H1 (cell line): ENCODE data around the gene ZNF496. TPM values are rescaled to one million over a fixed set of nuclear protein-coding genes. Genes with fewer than 3 reads are reported as not detected.

Experiments
- CTCF ChIA-PET: fragments of 300-600 bp; sonication (Branson Sonifier 250); formaldehyde crosslinking; loops from one replicate; lab custom pipeline; 2021; ENCODE audit not compliant: partially characterized antibody; lab: Charles Lee
- POLR2A ChIA-PET: fragments of 300-600 bp; sonication (Branson Sonifier 250); formaldehyde crosslinking; loops from one replicate; lab custom pipeline; 2021; ENCODE audit warnings: inconsistent platforms; ENCODE audit not compliant: partially characterized antibody; lab: Charles Lee
- DNase-seq, 2 experiments: peaks; one replicate each; pipeline versions ENCODE4 v3.0.0 to v3.0.0-alpha.2; 2010 to 2022; ENCODE audit warnings: low spot score in 2 of 2, low read depth in 1 of 2, mixed read lengths in 1 of 2
- FAIRE-seq: peaks from 2 replicates; lab custom pipeline; 2011; peaks lifted over from hg19 to GRCh38; lab: Jason Lieb, UNC
- H2AFZ ChIP-seq: 2 replicates; pipeline ENCODE4 v1.8.1; 2012; ENCODE audit warnings: low read length, inconsistent platforms
- H2AK5ac ChIP-seq: 2 replicates; pipeline ENCODE4 v1.6.1; 2013; ENCODE audit warnings: low read depth, low read length
- H2BK120ac ChIP-seq: replicated peaks from 2 replicates; pipeline ENCODE3; 2013; ENCODE audit warnings: low read depth, low read length, inconsistent platforms
- H2BK12ac ChIP-seq: 2 replicates; pipeline ENCODE4 v1.6.1; 2013; ENCODE audit warnings: low read depth, low read length
- H2BK15ac ChIP-seq: 2 replicates; pipeline ENCODE4 v1.6.1; 2013; ENCODE audit warnings: low read length
- H2BK20ac ChIP-seq: 2 replicates; pipeline ENCODE4 v1.6.1; 2013; ENCODE audit warnings: low read length
- H2BK5ac ChIP-seq: 2 replicates; pipeline ENCODE4 v1.6.1; 2013; ENCODE audit warnings: low read depth, low read length
- H3K14ac ChIP-seq: 2 replicates; pipeline ENCODE4 v1.6.1; 2013; ENCODE audit warnings: inconsistent platforms; ENCODE audit not compliant: insufficient read length
- H3K18ac ChIP-seq: 2 replicates; pipeline ENCODE4 v1.6.1; 2013; ENCODE audit warnings: low read length; ENCODE audit errors: extremely low read depth
- H3K23ac ChIP-seq: 2 replicates; pipeline ENCODE4 v1.6.1; 2013; ENCODE audit warnings: inconsistent platforms; ENCODE audit not compliant: insufficient read length
- H3K23me2 ChIP-seq: 2 replicates; pipeline ENCODE4 v1.6.1; 2013; ENCODE audit warnings: low read depth, low read length
- H3K27ac ChIP-seq: 2 replicates; pipeline ENCODE4 v1.6.1; 2011; ENCODE audit warnings: low read depth, low read length, inconsistent platforms
- H3K27me3 ChIP-seq, 4 experiments: replicated peaks in 1 of 4; 1 replicate in 1 of 4; 2 replicates in 3 of 4; pipeline versions ENCODE4 v1.6.1 to v1.8.1; 2011 to 2013; ENCODE audit warnings: low read length in 3 of 4, mild to moderate bottlenecking in 3 of 4, inconsistent platforms in 2 of 4, mixed read lengths in 2 of 4, moderate library complexity in 1 of 4; ENCODE audit not compliant: control insufficient read depth in 3 of 4, insufficient read depth in 3 of 4; ENCODE audit errors: extremely low read depth in 1 of 4
- H3K36me3 ChIP-seq, 4 experiments: 2 replicates each; pipeline versions ENCODE4 v1.6.1 to v1.8.1; 2011 to 2013; ENCODE audit warnings: mild to moderate bottlenecking in 4 of 4, low read length in 3 of 4, moderate library complexity in 2 of 4, control low read depth in 1 of 4, inconsistent platforms in 1 of 4; ENCODE audit not compliant: insufficient read depth in 4 of 4, control insufficient read depth in 2 of 4
- H3K4ac ChIP-seq: replicated peaks from 2 replicates; pipeline ENCODE3; 2013; ENCODE audit warnings: low read length, low read depth, mixed read lengths, inconsistent platforms; ENCODE audit not compliant: insufficient read length
- H3K4me1 ChIP-seq, 4 experiments: replicated peaks in 1 of 4; 1 replicate in 1 of 4; 2 replicates in 3 of 4; pipeline versions ENCODE4 v1.6.1 to v1.8.1; 2011 to 2013; ENCODE audit warnings: low read length in 3 of 4, inconsistent platforms in 2 of 4, mixed read lengths in 1 of 4; ENCODE audit not compliant: insufficient read depth in 4 of 4, control insufficient read depth in 3 of 4
- H3K4me2 ChIP-seq, 2 experiments: 2 replicates each; pipeline versions ENCODE4 v1.6.1 to v1.8.1; 2011 to 2013; ENCODE audit warnings: low read depth in 2 of 2, low read length in 2 of 2, control low read depth in 1 of 2, inconsistent platforms in 1 of 2, mild to moderate bottlenecking in 1 of 2; ENCODE audit not compliant: insufficient read depth in 1 of 2
- H3K4me3 ChIP-seq, 4 experiments: fragments of 200-600, 300-600 bp in 1 of 4; sonication (generic), shearing (Covaris generic), sonication (Bioruptor Twin) in 1 of 4; 2 replicates each; pipeline versions ENCODE4 v1.5.1 to v1.8.1; 2011 to 2016; ENCODE audit warnings: low read length in 4 of 4, low read depth in 3 of 4, control low read depth in 2 of 4, inconsistent platforms in 2 of 4, mild to moderate bottlenecking in 2 of 4, mixed read lengths in 1 of 4, moderate library complexity in 1 of 4; ENCODE audit not compliant: insufficient read depth in 2 of 4; ENCODE audit errors: extremely low read depth in 1 of 4
- H3K56ac ChIP-seq: replicated peaks from 2 replicates; pipeline ENCODE3; 2013; ENCODE audit warnings: low read depth, mild to moderate bottlenecking, mixed read lengths, low read length, inconsistent platforms; ENCODE audit not compliant: insufficient read length
- H3K79me1 ChIP-seq: 2 replicates; pipeline ENCODE4 v1.6.1; 2013; ENCODE audit warnings: low read depth, low read length, control low read depth
- H3K79me2 ChIP-seq, 2 experiments: 2 replicates each; pipeline versions ENCODE4 v1.6.1 to v1.8.1; 2012 to 2013; ENCODE audit warnings: low read length in 2 of 2, mild to moderate bottlenecking in 2 of 2, inconsistent platforms in 1 of 2; ENCODE audit not compliant: insufficient read depth in 2 of 2, control insufficient read depth in 1 of 2
- H3K9ac ChIP-seq, 4 experiments: replicated peaks in 1 of 4; 1 replicate in 1 of 4; 2 replicates in 3 of 4; pipeline versions ENCODE4 v1.6.1 to v1.8.1; 2011 to 2013; ENCODE audit warnings: low read depth in 3 of 4, low read length in 3 of 4, control low read depth in 2 of 4, mild to moderate bottlenecking in 2 of 4, moderate library complexity in 2 of 4, inconsistent platforms in 1 of 4; ENCODE audit errors: extremely low read depth in 1 of 4
- H3K9me3 ChIP-seq, 2 experiments: 2 replicates each; pipeline versions ENCODE4 v1.6.1 to v1.8.1; 2012 to 2013; ENCODE audit warnings: mild to moderate bottlenecking in 2 of 2, moderate library complexity in 2 of 2, control low read depth in 1 of 2, inconsistent platforms in 1 of 2, low read depth in 1 of 2, low read length in 1 of 2, mixed read lengths in 1 of 2; ENCODE audit not compliant: insufficient read depth in 2 of 2
- H4K20me1 ChIP-seq, 2 experiments: replicated peaks in 1 of 2; 2 replicates each; pipeline versions ENCODE3 to v1.8.1; 2011 to 2013; ENCODE audit warnings: inconsistent platforms in 2 of 2, low read length in 2 of 2, mild to moderate bottlenecking in 1 of 2; ENCODE audit not compliant: insufficient read depth in 2 of 2, control insufficient read depth in 1 of 2
- H4K5ac ChIP-seq: 2 replicates; pipeline ENCODE4 v1.6.1; 2013; ENCODE audit warnings: low read length, low read depth, mixed read lengths, inconsistent platforms; ENCODE audit not compliant: insufficient read length
- H4K8ac ChIP-seq: 2 replicates; pipeline ENCODE4 v1.8.0; 2013; ENCODE audit warnings: mild to moderate bottlenecking, moderate library complexity, low read length, inconsistent platforms; ENCODE audit not compliant: insufficient read depth; ENCODE audit errors: extremely low read depth
- H4K91ac ChIP-seq: replicated peaks from 2 replicates; pipeline ENCODE3; 2013; ENCODE audit warnings: low read length, mixed read lengths, inconsistent platforms; ENCODE audit not compliant: insufficient read length
- MAX ChIP-seq: IDR thresholded peaks from 2 replicates; pipeline ENCODE4 v1.6.1; 2012; ENCODE audit warnings: inconsistent platforms
- SAP30 ChIP-seq: fragments of 300-600 bp; sonication (generic); IDR thresholded peaks from 2 replicates; pipeline ENCODE4 v1.7.1; 2012; ENCODE audit warnings: low read length, moderate library complexity, mild to moderate bottlenecking, inconsistent platforms; ENCODE audit not compliant: insufficient read depth, insufficient replicate concordance
- WGBS, 2 experiments: shearing (Covaris generic) in 1 of 2; methylation state at CpG; one replicate each; pipeline versions ENCODE4 v1.1.6 to v1.1.7; 2013 to 2015; ENCODE audit warnings: low lambda C conversion rate in 2 of 2, mixed read lengths in 2 of 2, inconsistent platforms in 1 of 2, low coverage in 1 of 2, missing lambda C conversion rate in 1 of 2; ENCODE audit not compliant: insufficient replicate concordance in 2 of 2, insufficient coverage in 1 of 2, insufficient read length in 1 of 2; ENCODE audit errors: extremely low coverage in 1 of 2, missing lambda C conversion rate in 1 of 2; 5-methylcytosine and 5-hydroxymethylcytosine counted together
- polyA plus RNA-seq, 7 experiments: library from polyadenylated mRNA; depleted of rRNA in 3 of 7; stranded (reverse) in 5 of 7; unstranded in 2 of 7; fragments of >200 nt in 5 of 7; fragments of 200-250 nt in 2 of 7; gene quantifications; 1 replicate in 5 of 7; 2 replicates in 1 of 7; 4 replicates in 1 of 7; pipeline versions ENCODE4 v1.2.1 to v1.2.3, GENCODE V29; 2011 to 2013; ENCODE audit warnings: missing spikeins in 2 of 7, mixed read lengths in 2 of 7
- total RNA-seq: library from RNA; stranded (reverse); fragmentation: NEBNext Ultra II Directional; extraction: Animal tissue kit (Norgen Biotek cat#: 25700); gene quantifications from 2 replicates; pipeline ENCODE4 v1.2.1, GENCODE V29; 2021

The ZNF496 gene
- total and polyA plus RNA-seq, 2 of the 8 experiments (the other 6 are each of a cell fraction or from before 2014, with no cell fraction given) = 27.9 to 71.4 TPM

- Histone ChIP-seq H3K23me2 (no peaks in the 10 kb centered on the region), H3K4me2 (no peak overlapping the region), H3K27me3 (peaks cover 0 to 1% (median 0%) of the 10 kb centered on the region in 4 experiments; a peak in 2 of 7 replicates), H4K20me1 (no peaks in the 10 kb centered on the region), H3K9ac (no peak overlapping the region), H3K79me2 (no peaks in the 10 kb centered on the region), H2AFZ (no peak overlapping the region), H3K36me3 (no peaks in the 10 kb centered on the region), H3K56ac (no peak overlapping the region), H3K27ac (no peak overlapping the region), H3K4me3 (no peak overlapping the region), H3K79me1 (no peaks in the 10 kb centered on the region), H2AK5ac (no peak overlapping the region), H2BK12ac (no peak overlapping the region), H2BK20ac (no peak overlapping the region), H3K4me1 (peaks cover 0 to 5% (median 2%) of the 10 kb centered on the region in 4 experiments; a peak in 3 of 7 replicates), H3K4ac (no peak overlapping the region), H3K9me3 (peaks cover 4 to 8% of the 10 kb centered on the region in 2 experiments; a peak in 2 of 4 replicates), H4K91ac (no peak overlapping the region), H2BK5ac (no peak overlapping the region), H2BK120ac (no peak overlapping the region), H2BK15ac (no peak overlapping the region), H4K8ac (no peak overlapping the region), H3K23ac (no peak overlapping the region), H4K5ac (no peak overlapping the region), H3K18ac (no peak overlapping the region), H3K14ac (no peak overlapping the region)
- CTCF ChIA-PET = interaction anchor here (0.6 to 3.0 kb wide), 3 partner anchors 11 to 18 kb away, joined by 3 to 9 read pairs (median 4); no protein-coding TSS in a partner anchor
- POLR2A ChIA-PET = interaction anchor here (1.0 kb wide), 1 partner anchor 28 kb away, joined by 3 read pairs; no protein-coding TSS in a partner anchor
- FAIRE-seq (no peak), DNase-seq (no peak)
- 93% methylated on average over 5 of the region's 5 CpGs; no CpG with 5 or more reads in 1 of the 2 experiments for WGBS, 2 experiments
- TF ChIP-seq MAX (no peak), SAP30 (no peak)
Measured at GRCh38 chr1:247358920-247359319, 27.3 kb upstream of the ZNF496 start.
